Sigmoid colon (tissue), 7 donors: ENCODE data around the gene DNAJC18. TPM values are rescaled to one million over a fixed set of nuclear protein-coding genes. Genes with fewer than 3 reads are reported as not detected.

Source experiments
- DNase-seq: peaks from one replicate; pipeline ENCODE4 v3.0.0-alpha.2; 2019
- H3K27ac ChIP-seq, 4 donors: fragments of 200-600 bp; sonication (generic); one replicate each; pipeline ENCODE4 v1.5.1; 2016 to 2019; ENCODE audit warnings: mild to moderate bottlenecking in 1 of 4
- H3K27me3 ChIP-seq, 3 donors: fragments of 200-600 bp; sonication (generic); one replicate each; pipeline ENCODE4 v1.5.1; 2019; ENCODE audit warnings: mild to moderate bottlenecking in 1 of 3
- H3K36me3 ChIP-seq, 4 donors: fragments of 200-600 bp; sonication (generic); one replicate each; pipeline ENCODE4 v1.5.1; 2016 to 2019
- H3K4me1 ChIP-seq, 4 donors: fragments of 200-600 bp; sonication (generic); one replicate each; pipeline ENCODE4 v1.5.1; 2017 to 2019
- H3K4me3 ChIP-seq, 4 donors: fragments of 200-600 bp; sonication (generic); one replicate each; pipeline ENCODE4 v1.5.1; 2017 to 2019; ENCODE audit warnings: mild to moderate bottlenecking in 2 of 4, moderate library complexity in 1 of 4
- H3K9me3 ChIP-seq, 4 donors: fragments of 200-600 bp in 3 of 4; sonication (generic) in 3 of 4; one replicate each; pipeline versions ENCODE4 v1.5.1 to v1.6.1; 2013 to 2019
- CTCF ChIP-seq, 4 experiments: fragments of 450-650 bp in 3 of 4; fragments of 200-600 bp in 1 of 4; IDR thresholded peaks; one replicate each; pipeline ENCODE4 v1.5.1; 2016 to 2019; ENCODE audit warnings: antibody characterized with exemption in 4 of 4, mild to moderate bottlenecking in 3 of 4, moderate library complexity in 2 of 4
- EP300 ChIP-seq, 4 donors: sonication (generic); formaldehyde crosslinking; IDR thresholded peaks; one replicate each; pipeline ENCODE4 v1.6.1; 2017; ENCODE audit warnings: antibody characterized with exemption in 4 of 4
- POLR2A ChIP-seq, 2 donors: fragments of 450-650 bp; IDR thresholded peaks; one replicate each; pipeline ENCODE4 v1.6.1; 2016; ENCODE audit warnings: antibody characterized with exemption in 2 of 2, mild to moderate bottlenecking in 2 of 2, moderate library complexity in 2 of 2
- POLR2AphosphoS5 ChIP-seq, 4 donors: sonication (generic); formaldehyde crosslinking; IDR thresholded peaks; one replicate each; pipeline ENCODE4 v1.6.1; 2017; ENCODE audit warnings: antibody characterized with exemption in 4 of 4
- WGBS, 2 donors: extraction: QIAGEN DNeasy Blood & Tissue Kit; methylation state at CpG; one replicate each; pipeline ENCODE4 v1.1.7; 2013; 5-methylcytosine and 5-hydroxymethylcytosine counted together
- intact Hi-C: fragments of 100-400 bp; cut with DNase I; formaldehyde crosslinking; loops from one replicate; pipeline ENCODE4 v1.15.1; 2023
- polyA plus RNA-seq, 3 donors: library from polyadenylated mRNA; stranded (reverse); fragments of 200-250 nt; gene quantifications; one replicate each; pipeline ENCODE4 v1.2.3, GENCODE V29; 2013
- total RNA-seq, 4 donors: library from RNA; depleted of rRNA; stranded (reverse); fragments of >200 nt; gene quantifications; one replicate each; pipeline ENCODE4 v1.1.0, GENCODE V29; 2016
- donor health status: healthy with polysubstance abuse.
- donor health status: Bipolar disorder and iron deficiency.
- donor health status: healthy.

Gene DNAJC18
- total and polyA plus RNA-seq, 7 donors: 1.2 to 12.5 (median 6.8) TPM

GRCh38 chr5:139377226-139377625, 62.1 kb downstream of the DNAJC18 start:
- H3K4me3 ChIP-seq: no peak overlapping the region
- H3K9me3 ChIP-seq: no peaks in the 10 kb centered on the region
- TF ChIP-seq CTCF (IDR thresholded peaks at IDR 0.05) (no peak), POLR2A (IDR thresholded peaks at IDR 0.05) (no peak), POLR2AphosphoS5 (IDR thresholded peaks at IDR 0.05) (no peak), EP300 (IDR thresholded peaks at IDR 0.05) (no peak)
- 89 to 94% methylated on average over 3 of the region's 3 CpGs for WGBS, 2 donors
- H3K4me1 ChIP-seq: peaks cover 0 to 16% (median 8%) of the 10 kb centered on the region in 4 donors
- peak; percentile 46 for DNase-seq
- intact Hi-C loops: no loop called here
- H3K27me3 ChIP-seq: no peaks in the 10 kb centered on the region
- peaks cover 0 to 13% (median under 1%) of the 10 kb centered on the region in 4 donors for H3K36me3 ChIP-seq
- no peak overlapping the region for H3K27ac ChIP-seq

GRCh38 chr5:139376364-139376763, 63.0 kb downstream of the DNAJC18 start:
- DNase-seq: peak; percentile 9
- TF ChIP-seq POLR2A (IDR thresholded peaks at IDR 0.05) (no peak), EP300 (IDR thresholded peaks at IDR 0.05) (no peak), POLR2AphosphoS5 (IDR thresholded peaks at IDR 0.05) (no peak), CTCF (IDR thresholded peaks at IDR 0.05) (no peak)
- no peak overlapping the region for H3K4me3 ChIP-seq
- H3K9me3 ChIP-seq: no peaks in the 10 kb centered on the region
- H3K27me3 ChIP-seq: no peaks in the 10 kb centered on the region
- peaks cover 0 to 21% (median 5%) of the 10 kb centered on the region in 4 donors for H3K36me3 ChIP-seq
- H3K4me1 ChIP-seq: peaks cover 0 to 16% (median 8%) of the 10 kb centered on the region in 4 donors
- no peak overlapping the region for H3K27ac ChIP-seq
- intact Hi-C loops: no loop called here
- 80 to 90% methylated on average over 7 of the region's 7 CpGs for WGBS, 2 donors

GRCh38 chr5:139374909-139375308, 64.4 kb downstream of the DNAJC18 start:
- 95 to 97% methylated on average over 2 of the region's 2 CpGs for WGBS, 2 donors
- peak; percentile 14 for DNase-seq

GRCh38 chr5:139371482-139372435, 67.6 kb downstream of the DNAJC18 start:
- DNase-seq: peak; percentile 38
- H3K36me3 ChIP-seq: peaks cover 7 to 67% (median 18%) of the 10 kb centered on the region in 4 donors
- WGBS, 2 donors: 87 to 88% methylated on average over 7 of the region's 7 CpGs

More at GRCh38 chr5:139374909-139375308, 64.4 kb downstream of the DNAJC18 start:
- TF ChIP-seq CTCF (IDR thresholded peaks at IDR 0.05) (no peak), POLR2AphosphoS5 (IDR thresholded peaks at IDR 0.05) (no peak), POLR2A (IDR thresholded peaks at IDR 0.05) (no peak), EP300 (IDR thresholded peaks at IDR 0.05) (no peak)
- Histone ChIP-seq H3K27me3 (no peaks in the 10 kb centered on the region), H3K36me3 (peaks cover 3 to 36% (median 9%) of the 10 kb centered on the region in 4 donors), H3K27ac (no peak overlapping the region), H3K4me1 (peaks cover 0 to 16% (median 8%) of the 10 kb centered on the region in 4 donors), H3K4me3 (no peak overlapping the region), H3K9me3 (no peaks in the 10 kb centered on the region)
- intact Hi-C loops: no loop called here

More at GRCh38 chr5:139371482-139372435, 67.6 kb downstream of the DNAJC18 start:
- peaks cover 0 to 16% (median 8%) of the 10 kb centered on the region in 4 donors for H3K4me1 ChIP-seq
- no peak overlapping the region for H3K4me3 ChIP-seq
- H3K27me3 ChIP-seq: no peaks in the 10 kb centered on the region
- intact Hi-C loops: no loop called here
- H3K27ac ChIP-seq: no peak overlapping the region
- TF ChIP-seq POLR2A (IDR thresholded peaks at IDR 0.05): no peak
- TF ChIP-seq CTCF (IDR thresholded peaks at IDR 0.05): no peak
- no peak for TF ChIP-seq POLR2AphosphoS5 (IDR thresholded peaks at IDR 0.05)
- no peak for TF ChIP-seq EP300 (IDR thresholded peaks at IDR 0.05)
- H3K9me3 ChIP-seq: no peaks in the 10 kb centered on the region
